ENCODE data around the gene POLR3G.

GRCh38 chr5:90553711-90554110 is 79.0 kb downstream of the POLR3G start:
- TF ChIP-seq EZH2 (IDR thresholded peaks at IDR 0.05) (no peak), POLR2AphosphoS5 (IDR thresholded peaks at IDR 0.05; ENCODE audit: borderline replicate concordance, low read depth, low read length) (no peak), FOXP2 (optimal IDR thresholded peaks at IDR 0.05; ENCODE audit: control extremely low read depth, extremely low read length, insufficient read depth) (no peak)

Data from SK-N-MC (cell line).